ENCODE data around the gene MED9. TPM values are rescaled to one million over a fixed set of nuclear protein-coding genes. Genes with fewer than 3 reads are reported as not detected.
A peak's percentile ranks its signal among the peaks of the same experiment; 100 is the strongest.
"Not testable (repeated sequence)": the region's sequence is repeated elsewhere in the genome, so short reads cannot be mapped to it uniquely, and the experiment has no call there.

MED9 gene
- total RNA-seq (10 to 100 TPM; 12.5 to 15.7 (median 14.1) TPM), polyA plus RNA-seq (10 to 100 TPM; 11.5 to 13.8 TPM)
- long read RNA-seq, donor 1, transcript MED9-201 (2 exons, 2,228 nt): major isoform, 53 of 73 reads
- long read RNA-seq, donor 1, partial matches to known transcripts: 17 of 73 reads
- long read RNA-seq, donor 1, other reads (novel, unspliced or antisense): 0 of 73 reads
- long read RNA-seq, donor 2, transcript MED9-201 (2 exons, 2,228 nt): major isoform, 17 of 19 reads
- long read RNA-seq, donor 2, partial matches to known transcripts: 0 of 19 reads
- long read RNA-seq, donor 2, other reads (novel, unspliced or antisense): 0 of 19 reads
- long read RNA-seq, donor 3, transcript MED9-201 (2 exons, 2,228 nt): major isoform, 30 of 37 reads
- long read RNA-seq, donor 3, partial matches to known transcripts: 0 of 37 reads
- long read RNA-seq, donor 3, other reads (novel, unspliced or antisense): 7 of 37 reads

GRCh38 chr17:17476865-17477467 lies at the start of gene MED9:
TSS of gene MED9 (plus strand) at chr17:17477000. CDS start at chr17:17477042, 42 bp downstream.
- DNase-seq: peak; percentile 91 to 96 (median 95)
- intact Hi-C loops (cut with DNase I): no loop called here
- peak within 1 kb of the TSS; percentile 70 to 72 for H3K27ac ChIP-seq
- WGBS, 3 donors: 0 to 1% (median 0%) methylated on average over 45 to 47 of the region's 47 CpGs
- TF ChIP-seq POLR2A (IDR thresholded peaks at IDR 0.05) (peak; percentile 55), CTCF (IDR thresholded peaks at IDR 0.05) (no peak)
- H3K36me3 ChIP-seq: no peaks in the 10 kb centered on the region
- H3K4me1 ChIP-seq (ENCODE audit: insufficient read depth): peaks cover 3% of the 10 kb centered on the region
- H3K4me3 ChIP-seq: peak within 1 kb of the TSS; percentile 99
- H3K27me3 ChIP-seq: no peaks in the 10 kb centered on the region
- H3K9me3 ChIP-seq: no peaks in the 10 kb centered on the region

- DNase-seq: no peak
- Histone ChIP-seq H3K27ac (no peak overlapping the region), H3K9me3 (no peaks in the 10 kb centered on the region), H3K4me3 (no peak overlapping the region), H3K4me1 (ENCODE audit: insufficient read depth) (no peaks in the 10 kb centered on the region), H3K27me3 (no peaks in the 10 kb centered on the region), H3K36me3 (no peaks in the 10 kb centered on the region)
- intact Hi-C loops (cut with DNase I): no loop called here
- WGBS, 3 donors: 50 to 71% (median 66%) methylated on average over 2 of the region's 2 CpGs
- TF ChIP-seq POLR2A (IDR thresholded peaks at IDR 0.05) (no peak), EP300 (IDR thresholded peaks at IDR 0.05) (no peak), CTCF (IDR thresholded peaks at IDR 0.05) (no peak)
Observed at GRCh38 chr17:17429222-17429621, 47.6 kb upstream of the MED9 start.

GRCh38 chr17:17430924-17431323 lies 45.9 kb upstream of the MED9 start:
- H3K9me3 ChIP-seq; H3K27ac ChIP-seq; DNase-seq; H3K27me3 ChIP-seq; intact Hi-C loops (cut with DNase I); H3K36me3 ChIP-seq; H3K4me3 ChIP-seq; H3K4me1 ChIP-seq (ENCODE audit: insufficient read depth): not testable (repeated sequence)
- 92 to 97% (median 97%) methylated on average over 3 to 4 of the region's 4 CpGs for WGBS, 3 donors

GRCh38 chr17:17431605-17432004 lies 45.2 kb upstream of the MED9 start:
- no peak for TF ChIP-seq CTCF (IDR thresholded peaks at IDR 0.05)
- TF ChIP-seq POLR2A (IDR thresholded peaks at IDR 0.05): no peak
- TF ChIP-seq EP300 (IDR thresholded peaks at IDR 0.05): no peak
- 71 to 73% (median 72%) methylated on average over 6 of the region's 6 CpGs for WGBS, 3 donors
- H3K4me1 ChIP-seq (ENCODE audit: insufficient read depth): no peaks in the 10 kb centered on the region
- no peak overlapping the region for H3K27ac ChIP-seq
- no peak for DNase-seq
- H3K4me3 ChIP-seq: no peak overlapping the region
- no peaks in the 10 kb centered on the region for H3K36me3 ChIP-seq
- no peaks in the 10 kb centered on the region for H3K9me3 ChIP-seq
- intact Hi-C loops (cut with DNase I): no loop called here
- no peaks in the 10 kb centered on the region for H3K27me3 ChIP-seq
